ENCODE data around the gene GRB10.
A peak's percentile ranks its signal among the peaks of the same experiment; 100 is the strongest.

Gene GRB10

GRCh38 chr7:50560865-50561351 lies 221.8 kb downstream of the GRB10 start:
- no peaks in the 10 kb centered on the region for H3K9me3 ChIP-seq (ENCODE audit: control insufficient read depth, low read length)
- no peaks in the 10 kb centered on the region for H3K36me3 ChIP-seq (ENCODE audit: control insufficient read depth, insufficient read depth, low read length, severe bottlenecking)
- no peak for DNase-seq (ENCODE audit: low read depth)
- H3K27me3 ChIP-seq (replicated peaks; ENCODE audit: control insufficient read depth, insufficient read depth, low read length): peaks cover 25% of the 10 kb centered on the region
- H3K4me3 ChIP-seq (ENCODE audit: low read length): no peak overlapping the region
- peaks cover 34% of the 10 kb centered on the region for H3K4me1 ChIP-seq (ENCODE audit: control insufficient read depth, insufficient read depth, low read length)
- H3K9ac ChIP-seq (ENCODE audit: low read length): no peak overlapping the region

GRCh38 chr7:50559881-50560280 lies 222.8 kb downstream of the GRB10 start:
- DNase-seq (ENCODE audit: low read depth): no peak
- no peaks in the 10 kb centered on the region for H3K9me3 ChIP-seq (ENCODE audit: control insufficient read depth, low read length)
- peaks cover 27% of the 10 kb centered on the region for H3K4me1 ChIP-seq (ENCODE audit: control insufficient read depth, insufficient read depth, low read length)
- no peaks in the 10 kb centered on the region for H3K36me3 ChIP-seq (ENCODE audit: control insufficient read depth, insufficient read depth, low read length, severe bottlenecking)
- H3K4me3 ChIP-seq (ENCODE audit: low read length): no peak overlapping the region
- peaks cover 25% of the 10 kb centered on the region for H3K27me3 ChIP-seq (replicated peaks; ENCODE audit: control insufficient read depth, insufficient read depth, low read length)
- no peak overlapping the region for H3K9ac ChIP-seq (ENCODE audit: low read length)

- Histone ChIP-seq H3K9me3 (ENCODE audit: control insufficient read depth, low read length) (no peaks in the 10 kb centered on the region), H3K36me3 (ENCODE audit: control insufficient read depth, insufficient read depth, low read length, severe bottlenecking) (no peaks in the 10 kb centered on the region), H3K9ac (ENCODE audit: low read length) (no peak overlapping the region), H3K27me3 (replicated peaks; ENCODE audit: control insufficient read depth, insufficient read depth, low read length) (peaks cover 21% of the 10 kb centered on the region), H3K4me1 (ENCODE audit: control insufficient read depth, insufficient read depth, low read length) (peaks cover 20% of the 10 kb centered on the region), H3K4me3 (ENCODE audit: low read length) (no peak overlapping the region)
- DNase-seq (ENCODE audit: low read depth): no peak
These were observed 224.2 kb downstream of the GRB10 start for GRCh38 chr7:50558294-50559053.

GRCh38 chr7:50557099-50557498 lies 225.6 kb downstream of the GRB10 start:
- Histone ChIP-seq H3K4me1 (ENCODE audit: control insufficient read depth, insufficient read depth, low read length) (peaks cover 20% of the 10 kb centered on the region), H3K9me3 (ENCODE audit: control insufficient read depth, low read length) (no peaks in the 10 kb centered on the region), H3K36me3 (ENCODE audit: control insufficient read depth, insufficient read depth, low read length, severe bottlenecking) (no peaks in the 10 kb centered on the region), H3K4me3 (ENCODE audit: low read length) (peak overlapping the region; percentile 10), H3K27me3 (replicated peaks; ENCODE audit: control insufficient read depth, insufficient read depth, low read length) (peaks cover 22% of the 10 kb centered on the region), H3K9ac (ENCODE audit: low read length) (no peak overlapping the region)
- no peak for DNase-seq (ENCODE audit: low read depth)

GRCh38 chr7:50556247-50556991 lies 226.3 kb downstream of the GRB10 start:
- Histone ChIP-seq H3K9me3 (ENCODE audit: control insufficient read depth, low read length) (no peaks in the 10 kb centered on the region), H3K4me3 (ENCODE audit: low read length) (peak overlapping the region; percentile 10), H3K9ac (ENCODE audit: low read length) (no peak overlapping the region), H3K36me3 (ENCODE audit: control insufficient read depth, insufficient read depth, low read length, severe bottlenecking) (no peaks in the 10 kb centered on the region), H3K4me1 (ENCODE audit: control insufficient read depth, insufficient read depth, low read length) (peaks cover 20% of the 10 kb centered on the region), H3K27me3 (replicated peaks; ENCODE audit: control insufficient read depth, insufficient read depth, low read length) (peaks cover 23% of the 10 kb centered on the region)
- DNase-seq (ENCODE audit: low read depth): peak; percentile 20

GRCh38 chr7:50555594-50556140 lies 227.0 kb downstream of the GRB10 start:
- DNase-seq (ENCODE audit: low read depth): no peak
- H3K4me1 ChIP-seq (ENCODE audit: control insufficient read depth, insufficient read depth, low read length): peaks cover 20% of the 10 kb centered on the region
- no peak overlapping the region for H3K9ac ChIP-seq (ENCODE audit: low read length)

GRCh38 chr7:50554431-50555322 lies 228.0 kb downstream of the GRB10 start:
- Histone ChIP-seq H3K9ac (ENCODE audit: low read length) (no peak overlapping the region), H3K27me3 (replicated peaks; ENCODE audit: control insufficient read depth, insufficient read depth, low read length) (peaks cover 8% of the 10 kb centered on the region), H3K4me3 (ENCODE audit: low read length) (no peak overlapping the region), H3K4me1 (ENCODE audit: control insufficient read depth, insufficient read depth, low read length) (peaks cover 20% of the 10 kb centered on the region), H3K36me3 (ENCODE audit: control insufficient read depth, insufficient read depth, low read length, severe bottlenecking) (no peaks in the 10 kb centered on the region), H3K9me3 (ENCODE audit: control insufficient read depth, low read length) (no peaks in the 10 kb centered on the region)
- no peak for DNase-seq (ENCODE audit: low read depth)

More at GRCh38 chr7:50555594-50556140, 227.0 kb downstream of the GRB10 start:
- Histone ChIP-seq H3K36me3 (ENCODE audit: control insufficient read depth, insufficient read depth, low read length, severe bottlenecking) (no peaks in the 10 kb centered on the region), H3K4me3 (ENCODE audit: low read length) (no peak overlapping the region), H3K9me3 (ENCODE audit: control insufficient read depth, low read length) (no peaks in the 10 kb centered on the region), H3K27me3 (replicated peaks; ENCODE audit: control insufficient read depth, insufficient read depth, low read length) (peaks cover 17% of the 10 kb centered on the region)

GRCh38 chr7:50553973-50554372 lies 228.7 kb downstream of the GRB10 start:
- DNase-seq (ENCODE audit: low read depth): no peak
- Histone ChIP-seq H3K36me3 (ENCODE audit: control insufficient read depth, insufficient read depth, low read length, severe bottlenecking) (no peaks in the 10 kb centered on the region), H3K27me3 (replicated peaks; ENCODE audit: control insufficient read depth, insufficient read depth, low read length) (peaks cover 8% of the 10 kb centered on the region), H3K9ac (ENCODE audit: low read length) (no peak overlapping the region), H3K4me1 (ENCODE audit: control insufficient read depth, insufficient read depth, low read length) (peaks cover 20% of the 10 kb centered on the region), H3K4me3 (ENCODE audit: low read length) (no peak overlapping the region), H3K9me3 (ENCODE audit: control insufficient read depth, low read length) (no peaks in the 10 kb centered on the region)

- Histone ChIP-seq H3K9me3 (ENCODE audit: control insufficient read depth, low read length) (no peaks in the 10 kb centered on the region), H3K9ac (ENCODE audit: low read length) (no peak overlapping the region), H3K27me3 (replicated peaks; ENCODE audit: control insufficient read depth, insufficient read depth, low read length) (peaks cover 14% of the 10 kb centered on the region), H3K36me3 (ENCODE audit: control insufficient read depth, insufficient read depth, low read length, severe bottlenecking) (no peaks in the 10 kb centered on the region), H3K4me1 (ENCODE audit: control insufficient read depth, insufficient read depth, low read length) (peaks cover 20% of the 10 kb centered on the region), H3K4me3 (ENCODE audit: low read length) (no peak overlapping the region)
- peak; percentile 69 for DNase-seq (ENCODE audit: low read depth)
These were observed 229.8 kb downstream of the GRB10 start for GRCh38 chr7:50552921-50553320.

- Histone ChIP-seq H3K4me3 (ENCODE audit: low read length) (no peak overlapping the region), H3K27me3 (replicated peaks; ENCODE audit: control insufficient read depth, insufficient read depth, low read length) (peaks cover 14% of the 10 kb centered on the region), H3K9ac (ENCODE audit: low read length) (no peak overlapping the region), H3K4me1 (ENCODE audit: control insufficient read depth, insufficient read depth, low read length) (peaks cover 15% of the 10 kb centered on the region), H3K36me3 (ENCODE audit: control insufficient read depth, insufficient read depth, low read length, severe bottlenecking) (no peaks in the 10 kb centered on the region), H3K9me3 (ENCODE audit: control insufficient read depth, low read length) (no peaks in the 10 kb centered on the region)
- DNase-seq (ENCODE audit: low read depth): no peak
These were observed 230.6 kb downstream of the GRB10 start for GRCh38 chr7:50552139-50552538.
